Psoas muscle (tissue), 8 donors: ENCODE data around the gene PHGDH. TPM values are rescaled to one million over a fixed set of nuclear protein-coding genes. Genes with fewer than 3 reads are reported as not detected.

ENCODE experiments used
- ATAC-seq, 4 donors: fragments of 200-7000 bp; cut with Tn5 transposase; one replicate each; pipeline ENCODE4 v1.9.1; 2020; ENCODE audit warnings: moderate library complexity in 3 of 4, mild to moderate bottlenecking in 2 of 4
- DNase-seq, 2 donors: peaks; one replicate each; pipeline ENCODE4 v3.0.0-alpha.2; 2020
- H3K27ac ChIP-seq: fragments of 200-600 bp; one replicate; pipeline ENCODE4 v1.8.0; 2022
- H3K27me3 ChIP-seq, 3 donors: fragments of 200-600 bp in 1 of 3; one replicate each; pipeline versions ENCODE4 v1.6.1 to v1.8.0; 2013 to 2022; ENCODE audit warnings: low read length in 2 of 3, mild to moderate bottlenecking in 2 of 3, moderate library complexity in 1 of 3; ENCODE audit not compliant: insufficient read depth in 3 of 3
- H3K36me3 ChIP-seq, 2 donors: fragments of 200-600 bp in 1 of 2; one replicate each; pipeline versions ENCODE4 v1.6.1 to v1.8.0; 2013 to 2022; ENCODE audit warnings: low read depth in 1 of 2, mild to moderate bottlenecking in 1 of 2, moderate library complexity in 1 of 2; ENCODE audit not compliant: insufficient read depth in 1 of 2
- H3K4me1 ChIP-seq: fragments of 200-600 bp; one replicate; pipeline ENCODE4 v1.8.0; 2022
- H3K4me3 ChIP-seq: fragments of 200-600 bp; one replicate; pipeline ENCODE4 v1.8.0; 2022; ENCODE audit warnings: mild to moderate bottlenecking
- H3K9me3 ChIP-seq: fragments of 200-600 bp; one replicate; pipeline ENCODE4 v1.8.0; 2022
- CTCF ChIP-seq: fragments of 200-600 bp; IDR thresholded peaks from one replicate; pipeline ENCODE4 v1.8.0; 2022; ENCODE audit warnings: antibody characterized with exemption
- WGBS, 3 donors: extraction: QIAGEN DNeasy Blood & Tissue Kit; methylation state at CpG; one replicate each; pipeline versions ENCODE4 v1.1.6 to v1.1.7; 2013; 5-methylcytosine and 5-hydroxymethylcytosine counted together
- intact Hi-C, 2 donors: fragments of 100-400 bp; cut with DNase I; formaldehyde crosslinking; loops; one replicate each; pipeline versions ENCODE4 v1.11.0 to v1.14.2; 2022
- polyA plus RNA-seq, 3 donors: library from polyadenylated mRNA; stranded (reverse); fragments of 200-250 nt; gene quantifications; one replicate each; pipeline ENCODE4 v1.2.3, GENCODE V29; 2013
- total RNA-seq, 4 donors: library from RNA; stranded (reverse); fragmentation: NEBNext Ultra II Directional in 2 of 4; extraction: Animal tissue kit (Norgen Biotek cat#: 25700) in 2 of 4; gene quantifications; one replicate each; pipeline versions ENCODE4 v1.2.1 to v1.2.4, GENCODE V29; 2021 to 2023
- donor health status: healthy with polysubstance abuse.
- donor health status: DM: no; HTN: no; CAD: no; lungs with moderate emphysema.
- donor health status: Bipolar disorder and iron deficiency.
- donor health status: healthy.
- donor health status: DM: yes; HTN: yes; CAD: no.
- donor health status: DM: no; HTN: no; CAD: no.
- donor health status: DM: no; HTN: no; CAD: no.
- donor health status: DM: yes; HTN: yes; CAD: no.

Gene PHGDH
- total and polyA plus RNA-seq, 7 donors = 1.3 to 5.1 (median 2.7) TPM

DNA sequence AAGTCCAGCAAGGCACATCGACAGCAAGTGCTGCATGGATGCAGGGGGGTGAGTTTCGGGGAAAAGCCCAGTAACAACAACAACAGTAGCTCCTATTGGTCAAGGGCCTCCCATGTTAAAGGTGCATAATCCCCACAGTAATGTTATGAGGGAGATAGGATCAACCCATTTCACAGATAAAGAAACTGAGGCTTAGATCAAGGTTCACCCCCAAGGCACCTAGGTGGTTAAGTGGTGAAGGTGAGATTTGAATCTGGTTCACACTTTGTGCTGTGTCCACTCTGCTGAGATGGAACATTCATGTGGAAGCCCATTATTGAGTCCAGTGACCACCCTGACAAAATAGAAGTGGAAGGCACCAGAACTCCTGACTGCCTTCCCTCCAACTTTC, 24.9 kb downstream of the PHGDH start:
- intact Hi-C loops = no loop called here
- DNase-seq = no peak
- no peak overlapping the region for H3K4me3 ChIP-seq
- ATAC-seq = no peak
- 93 to 97% (median 95%) methylated on average over 2 of the region's 2 CpGs for whole genome bisulfite sequencing, 3 donors
- H3K4me1 ChIP-seq = no peaks in the 10 kb centered on the region
- no peak for TF ChIP-seq CTCF
- no peaks in the 10 kb centered on the region for H3K27me3 ChIP-seq
- no peaks in the 10 kb centered on the region for H3K9me3 ChIP-seq
- H3K36me3 ChIP-seq = no peaks in the 10 kb centered on the region
- no peak overlapping the region for H3K27ac ChIP-seq

- no peak for DNase-seq
- Histone ChIP-seq H3K4me3 (no peak overlapping the region), H3K9me3 (no peaks in the 10 kb centered on the region), H3K27ac (no peak overlapping the region), H3K4me1 (peaks cover 3% of the 10 kb centered on the region), H3K27me3 (no peaks in the 10 kb centered on the region), H3K36me3 (no peaks in the 10 kb centered on the region)
- intact Hi-C loops = no loop called here
- TF ChIP-seq CTCF = no peak
- peak in 1 of 4 donors; percentile 20 for ATAC-seq
- WGBS, 3 donors = 32 to 53% (median 43%) methylated on average over 16 of the region's 16 CpGs
Observed at GRCh38 chr1:119737040-119737682, 25.4 kb downstream of the PHGDH start.

DNA sequence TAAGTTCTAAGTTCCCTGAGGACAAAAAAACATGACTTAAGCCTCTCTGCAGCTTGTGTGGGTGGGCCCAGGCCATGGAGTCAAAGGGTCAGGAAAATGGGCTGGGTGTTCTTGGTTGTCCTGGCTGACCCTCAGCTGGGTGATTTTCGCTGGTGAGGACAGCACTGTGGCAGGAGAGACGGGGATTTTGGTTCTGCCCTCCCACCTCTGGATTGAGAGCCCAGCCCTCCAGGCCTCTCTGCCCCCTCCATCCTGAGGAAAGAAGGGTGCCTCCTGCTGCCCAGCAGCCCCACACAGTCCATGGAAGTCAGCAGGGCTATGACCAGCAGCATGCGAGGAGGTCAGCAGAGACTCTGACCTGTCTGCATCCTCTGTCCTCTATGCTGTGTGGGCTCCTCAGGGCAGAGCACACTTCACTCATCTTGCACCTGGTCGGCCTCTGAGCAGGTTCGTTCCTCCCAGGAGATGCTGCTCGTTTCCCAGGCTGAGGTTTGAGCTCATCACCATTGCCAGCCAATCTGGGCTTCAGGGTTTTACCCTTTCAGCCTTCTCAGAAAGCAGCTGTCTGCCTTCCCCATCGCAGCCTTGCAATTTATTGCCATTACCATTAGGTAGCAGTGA, 26.5 kb downstream of the PHGDH start:
- Histone ChIP-seq H3K4me1 (peaks cover 5% of the 10 kb centered on the region), H3K9me3 (no peaks in the 10 kb centered on the region), H3K27ac (no peak overlapping the region), H3K36me3 (no peaks in the 10 kb centered on the region), H3K27me3 (no peaks in the 10 kb centered on the region), H3K4me3 (no peak overlapping the region)
- TF ChIP-seq CTCF = no peak
- ATAC-seq = no peak
- no peak for DNase-seq
- WGBS, 3 donors = 62 to 81% (median 71%) methylated on average over 7 of the region's 7 CpGs
- intact Hi-C loops = no loop called here

DNA sequence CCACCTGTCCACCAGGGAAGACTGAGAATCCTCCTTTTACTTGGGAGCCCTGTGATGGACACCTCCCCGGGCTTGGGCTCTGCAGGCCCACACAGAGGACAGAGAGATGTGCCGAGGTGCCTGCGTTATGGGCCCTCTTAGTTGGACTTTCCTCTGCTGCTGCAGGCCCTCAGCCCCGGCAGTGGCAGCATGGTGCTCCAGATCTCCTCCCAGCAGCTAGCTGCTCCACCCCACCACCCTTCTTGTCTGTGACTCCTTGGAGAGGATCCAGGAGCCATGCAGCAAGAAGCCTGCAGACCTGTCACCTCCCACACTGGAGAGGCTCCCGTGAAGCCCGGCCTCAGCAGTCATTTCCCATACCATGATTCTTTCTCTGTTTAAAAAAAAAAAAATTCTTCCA, 27.4 kb downstream of the PHGDH start:
- intact Hi-C loops = no loop called here
- WGBS, 3 donors = 86 to 94% (median 86%) methylated on average over 6 of the region's 6 CpGs
- no peak overlapping the region for H3K27ac ChIP-seq
- H3K36me3 ChIP-seq = no peaks in the 10 kb centered on the region
- no peak for TF ChIP-seq CTCF
- no peak for ATAC-seq
- no peaks in the 10 kb centered on the region for H3K9me3 ChIP-seq
- H3K27me3 ChIP-seq = no peaks in the 10 kb centered on the region
- no peak overlapping the region for H3K4me3 ChIP-seq
- no peak for DNase-seq
- peaks cover 5% of the 10 kb centered on the region for H3K4me1 ChIP-seq

GRCh38 chr1:119740261-119740660, 28.5 kb downstream of the PHGDH start:
- H3K27ac ChIP-seq = no peak overlapping the region
- H3K36me3 ChIP-seq = no peaks in the 10 kb centered on the region
- intact Hi-C loops = no loop called here
- H3K9me3 ChIP-seq = no peaks in the 10 kb centered on the region
- H3K4me1 ChIP-seq = peaks cover 5% of the 10 kb centered on the region
- H3K4me3 ChIP-seq = no peak overlapping the region
- DNase-seq = no peak
- ATAC-seq = no peak
- H3K27me3 ChIP-seq = no peaks in the 10 kb centered on the region
- TF ChIP-seq CTCF = no peak
- WGBS, 3 donors = 97 to 100% (median 100%) methylated on average over 2 of the region's 2 CpGs
